Gastrocnemius medialis (tissue), 4 donors: ENCODE results near the gene SPRED2. TPM values are rescaled to one million over a fixed set of nuclear protein-coding genes. Genes with fewer than 3 reads are reported as not detected.
"Not testable (repeated sequence)": the region's sequence is repeated elsewhere in the genome, so short reads cannot be mapped to it uniquely, and the experiment has no call there.

Experiments used
- ATAC-seq, 2 donors: fragments of 150-250 bp; one replicate each; pipeline ENCODE4 v1.9.1; 2016
- DNase-seq, 2 donors: peaks; one replicate each; pipeline ENCODE4 v3.0.0-alpha.2; 2019
- H3K27ac ChIP-seq, 4 donors: fragments of 200-600 bp; sonication (generic); 1 replicate in 1 of 4; 2 replicates in 3 of 4; pipeline ENCODE4 v1.5.1; 2016 to 2018; ENCODE audit warnings: mild to moderate bottlenecking in 2 of 4, moderate library complexity in 1 of 4
- H3K27me3 ChIP-seq, 3 donors: fragments of 200-600 bp; sonication (generic) in 2 of 3; 1 replicate in 1 of 3; 2 replicates in 2 of 3; pipeline versions ENCODE4 v1.5.1 to v1.6.0; 2016 to 2019; ENCODE audit warnings: mild to moderate bottlenecking in 1 of 3, moderate library complexity in 1 of 3
- H3K36me3 ChIP-seq, 2 donors: fragments of 200-600 bp; sonication (generic) in 1 of 2; one replicate each; pipeline ENCODE4 v1.5.1; 2017 to 2018
- H3K4me1 ChIP-seq, 2 donors: fragments of 200-600 bp; sonication (generic) in 1 of 2; one replicate each; pipeline ENCODE4 v1.5.1; 2016 to 2017; ENCODE audit warnings: mild to moderate bottlenecking in 2 of 2
- H3K4me3 ChIP-seq, 4 donors: fragments of 200-600 bp; sonication (generic) in 3 of 4; 1 replicate in 1 of 4; 2 replicates in 3 of 4; pipeline ENCODE4 v1.5.1; 2016 to 2019; ENCODE audit warnings: mild to moderate bottlenecking in 2 of 4
- H3K9me3 ChIP-seq, 3 donors: fragments of 200-600 bp; sonication (generic) in 2 of 3; 1 replicate in 1 of 3; 2 replicates in 2 of 3; pipeline ENCODE4 v1.5.1; 2016 to 2019
- CTCF ChIP-seq, 5 experiments: fragments of 450-650 bp in 3 of 5; fragments of 200-600 bp in 2 of 5; sonication (generic) in 2 of 5; IDR thresholded peaks in 4 of 5; conservative IDR thresholded peaks in 1 of 5; 1 replicate in 4 of 5; 2 replicates in 1 of 5; pipeline ENCODE4 v1.5.1; 2016 to 2019; ENCODE audit warnings: antibody characterized with exemption in 5 of 5, mild to moderate bottlenecking in 3 of 5, moderate library complexity in 3 of 5
- POLR2A ChIP-seq, 2 donors: fragments of 450-650 bp; IDR thresholded peaks; one replicate each; pipeline ENCODE4 v1.6.1; 2017; ENCODE audit warnings: antibody characterized with exemption in 2 of 2, mild to moderate bottlenecking in 2 of 2, moderate library complexity in 2 of 2
- in situ Hi-C, 4 donors: fragments of 200-750 bp; cut with MboI; loops; one replicate each; pipeline versions ENCODE4 v1.15.0 to v1.8.0; 2017; ENCODE audit warnings: low sequenced_read_pairs in 4 of 4
- intact Hi-C: fragments of 100-400 bp; cut with DNase I; formaldehyde crosslinking; loops from one replicate; pipeline ENCODE4 v1.15.1; 2023; ENCODE audit warnings: low total_unique reads
- total RNA-seq, 4 donors: library from RNA; depleted of rRNA; stranded (reverse); fragments of >200 nt; gene quantifications; one replicate each; pipeline versions ENCODE4 v1.1.0 to v1.2.3, GENCODE V29; 2016

The SPRED2 gene
- total RNA-seq, 4 donors from 2014 or later = 4.1 to 12.5 (median 7.4) TPM

- H3K27ac ChIP-seq = no peak overlapping the region
- ATAC-seq (no peak), DNase-seq (no peak)
- intact Hi-C loops = no loop called here
- no peak overlapping the region for H3K4me3 ChIP-seq
- no peaks in the 10 kb centered on the region for H3K4me1 ChIP-seq
- no peak for TF ChIP-seq CTCF (IDR thresholded peaks at IDR 0.05 in 4 of 5, conservative IDR thresholded peaks at IDR 0.05 in 1 of 5)
- no peak for TF ChIP-seq POLR2A (IDR thresholded peaks at IDR 0.05)
- H3K27me3 ChIP-seq = no peaks in the 10 kb centered on the region
- no peaks in the 10 kb centered on the region for H3K9me3 ChIP-seq
- in situ Hi-C loops = no loop called here
- H3K36me3 ChIP-seq = no peaks in the 10 kb centered on the region
These were observed 89.0 kb downstream of the SPRED2 start for GRCh38 chr2:65343386-65343785.

GRCh38 chr2:65340898-65341681 is 91.3 kb downstream of the SPRED2 start:
- intact Hi-C loops (no loop called here), in situ Hi-C loops (no loop called here)
- Histone ChIP-seq H3K27me3 (no peaks in the 10 kb centered on the region), H3K27ac (no peak overlapping the region), H3K4me3 (no peak overlapping the region), H3K9me3 (no peaks in the 10 kb centered on the region), H3K36me3 (no peaks in the 10 kb centered on the region), H3K4me1 (no peaks in the 10 kb centered on the region)
- DNase-seq (no peak), ATAC-seq (no peak)
- TF ChIP-seq CTCF (IDR thresholded peaks at IDR 0.05 in 4 of 5, conservative IDR thresholded peaks at IDR 0.05 in 1 of 5) = no peak
- TF ChIP-seq POLR2A (IDR thresholded peaks at IDR 0.05) = no peak

GRCh38 chr2:65339648-65340047 is 92.8 kb downstream of the SPRED2 start:
- in situ Hi-C loops (no loop called here), intact Hi-C loops (no loop called here)
- Histone ChIP-seq H3K9me3 (no peaks in the 10 kb centered on the region), H3K4me3 (no peak overlapping the region), H3K27me3 (no peaks in the 10 kb centered on the region), H3K4me1 (no peaks in the 10 kb centered on the region), H3K27ac (no peak overlapping the region), H3K36me3 (no peaks in the 10 kb centered on the region)
- ATAC-seq (no peak), DNase-seq (no peak)
- TF ChIP-seq POLR2A (IDR thresholded peaks at IDR 0.05) = no peak
- TF ChIP-seq CTCF (IDR thresholded peaks at IDR 0.05 in 4 of 5, conservative IDR thresholded peaks at IDR 0.05 in 1 of 5) = no peak

- DNase-seq, H3K27me3 ChIP-seq, H3K4me1 ChIP-seq, ATAC-seq, in situ Hi-C loops, H3K36me3 ChIP-seq, intact Hi-C loops, H3K4me3 ChIP-seq, H3K9me3 ChIP-seq, H3K27ac ChIP-seq: not testable (repeated sequence)
These were observed 93.4 kb downstream of the SPRED2 start for GRCh38 chr2:65338830-65339495.

- in situ Hi-C loops, ATAC-seq, H3K36me3 ChIP-seq, H3K4me1 ChIP-seq, intact Hi-C loops, H3K27ac ChIP-seq, H3K27me3 ChIP-seq, DNase-seq, H3K4me3 ChIP-seq, H3K9me3 ChIP-seq: not testable (repeated sequence)
These were observed 94.5 kb downstream of the SPRED2 start for GRCh38 chr2:65337915-65338314.
